ENCODE measurements around the gene TGFA. TPM values are rescaled to one million over a fixed set of nuclear protein-coding genes. Genes with fewer than 3 reads are reported as not detected.

TGFA gene
- total RNA-seq, 1 donor from 2014 or later, result 1.4 TPM

DNA sequence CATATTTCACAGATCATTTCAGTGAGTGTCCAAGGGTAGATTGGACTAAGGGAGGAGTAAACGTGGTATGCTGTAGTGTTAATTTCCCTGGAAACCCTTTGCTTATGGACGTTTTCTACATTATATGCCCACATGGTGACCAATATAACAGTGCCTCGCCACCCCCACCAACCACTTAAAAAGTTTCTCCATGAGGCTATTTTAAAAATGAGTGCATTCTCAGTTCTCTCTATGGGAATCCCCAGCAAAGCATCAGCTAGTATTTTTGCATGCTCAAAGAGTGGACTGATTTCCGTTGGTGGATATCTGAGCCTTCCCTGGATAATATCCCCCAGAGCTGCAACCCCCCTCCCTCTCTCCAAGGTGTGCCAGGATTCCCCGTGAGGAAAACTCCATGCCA is 73.2 kb downstream of the TGFA start:
- Mint-ChIP-seq H3K4me1 (peaks cover 8% of the 10 kb centered on the region), H3K36me3 (ENCODE audit: low read depth) (no peaks in the 10 kb centered on the region), H3K27me3 (ENCODE audit: low read depth) (no peaks in the 10 kb centered on the region), H3K4me3 (no peak overlapping the region), H3K27ac (ENCODE audit: unreplicated experiment) (no peak overlapping the region), H3K9me3 (peaks cover 3% of the 10 kb centered on the region)
- DNase-seq (ENCODE audit: low read depth, low spot score), result no peak
- TF ChIP-seq, protein P1, sequence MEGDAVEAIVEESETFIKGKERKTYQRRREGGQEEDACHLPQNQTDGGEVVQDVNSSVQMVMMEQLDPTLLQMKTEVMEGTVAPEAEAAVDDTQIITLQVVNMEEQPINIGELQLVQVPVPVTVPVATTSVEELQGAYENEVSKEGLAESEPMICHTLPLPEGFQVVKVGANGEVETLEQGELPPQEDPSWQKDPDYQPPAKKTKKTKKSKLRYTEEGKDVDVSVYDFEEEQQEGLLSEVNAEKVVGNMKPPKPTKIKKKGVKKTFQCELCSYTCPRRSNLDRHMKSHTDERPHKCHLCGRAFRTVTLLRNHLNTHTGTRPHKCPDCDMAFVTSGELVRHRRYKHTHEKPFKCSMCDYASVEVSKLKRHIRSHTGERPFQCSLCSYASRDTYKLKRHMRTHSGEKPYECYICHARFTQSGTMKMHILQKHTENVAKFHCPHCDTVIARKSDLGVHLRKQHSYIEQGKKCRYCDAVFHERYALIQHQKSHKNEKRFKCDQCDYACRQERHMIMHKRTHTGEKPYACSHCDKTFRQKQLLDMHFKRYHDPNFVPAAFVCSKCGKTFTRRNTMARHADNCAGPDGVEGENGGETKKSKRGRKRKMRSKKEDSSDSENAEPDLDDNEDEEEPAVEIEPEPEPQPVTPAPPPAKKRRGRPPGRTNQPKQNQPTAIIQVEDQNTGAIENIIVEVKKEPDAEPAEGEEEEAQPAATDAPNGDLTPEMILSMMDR (conservative IDR thresholded peaks at IDR 0.05), result no peak

DNA sequence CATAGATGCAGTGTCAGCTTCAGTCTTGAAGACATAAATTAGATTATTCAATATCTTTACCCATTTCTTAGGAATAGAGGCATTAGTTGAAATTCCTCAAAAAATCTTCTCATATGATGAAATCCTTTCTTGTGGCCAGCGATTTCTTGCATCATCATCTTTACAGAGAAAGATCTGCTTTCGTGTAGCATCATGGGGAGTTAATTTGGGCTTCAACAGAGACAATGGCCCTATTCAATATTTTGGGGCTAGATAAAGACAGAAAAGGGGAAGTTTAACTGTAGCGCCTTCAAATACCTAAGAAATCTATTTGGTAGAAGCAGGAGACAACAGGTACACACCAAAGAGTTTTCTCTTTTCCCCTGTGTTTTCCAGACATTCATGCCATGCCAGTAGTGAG is 73.8 kb downstream of the TGFA start:
- H3K36me3 Mint-ChIP-seq (ENCODE audit: low read depth), result no peaks in the 10 kb centered on the region
- H3K27ac Mint-ChIP-seq (ENCODE audit: unreplicated experiment), result no peak overlapping the region
- no peak overlapping the region for H3K4me3 Mint-ChIP-seq
- peaks cover 8% of the 10 kb centered on the region for H3K4me1 Mint-ChIP-seq
- H3K9me3 Mint-ChIP-seq, result peaks cover 2% of the 10 kb centered on the region
- no peak for DNase-seq (ENCODE audit: low read depth, low spot score)
- no peaks in the 10 kb centered on the region for H3K27me3 Mint-ChIP-seq (ENCODE audit: low read depth)
- TF ChIP-seq, protein P1 (conservative IDR thresholded peaks at IDR 0.05), result no peak

DNA sequence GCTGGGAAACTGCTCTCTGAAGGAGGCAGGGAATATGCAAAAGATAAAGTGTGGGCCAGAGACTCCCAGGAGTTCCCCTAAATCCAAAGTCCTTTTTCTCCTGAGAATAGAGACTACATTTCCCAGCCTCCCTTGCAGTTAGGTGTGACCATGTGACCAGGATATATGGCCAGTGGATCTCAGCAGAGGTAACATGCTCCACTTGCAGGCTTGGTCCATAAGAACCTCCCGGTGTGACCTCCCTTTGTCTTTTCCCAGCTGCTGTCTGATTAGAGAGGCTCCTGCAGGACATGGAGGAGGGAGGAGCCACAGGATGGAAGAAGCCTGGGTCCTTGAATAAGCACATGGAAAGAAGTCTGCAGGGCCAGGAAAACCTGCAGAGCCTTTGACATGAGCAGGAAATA is 76.2 kb downstream of the TGFA start:
- no peak overlapping the region for H3K27ac Mint-ChIP-seq (ENCODE audit: unreplicated experiment)
- no peaks in the 10 kb centered on the region for H3K27me3 Mint-ChIP-seq (ENCODE audit: low read depth)
- no peak overlapping the region for H3K4me3 Mint-ChIP-seq
- DNase-seq (ENCODE audit: low read depth, low spot score), result no peak
- TF ChIP-seq, protein P1 (conservative IDR thresholded peaks at IDR 0.05), result no peak
- no peaks in the 10 kb centered on the region for H3K9me3 Mint-ChIP-seq
- H3K4me1 Mint-ChIP-seq, result peaks cover 28% of the 10 kb centered on the region
- no peaks in the 10 kb centered on the region for H3K36me3 Mint-ChIP-seq (ENCODE audit: low read depth)

DNA sequence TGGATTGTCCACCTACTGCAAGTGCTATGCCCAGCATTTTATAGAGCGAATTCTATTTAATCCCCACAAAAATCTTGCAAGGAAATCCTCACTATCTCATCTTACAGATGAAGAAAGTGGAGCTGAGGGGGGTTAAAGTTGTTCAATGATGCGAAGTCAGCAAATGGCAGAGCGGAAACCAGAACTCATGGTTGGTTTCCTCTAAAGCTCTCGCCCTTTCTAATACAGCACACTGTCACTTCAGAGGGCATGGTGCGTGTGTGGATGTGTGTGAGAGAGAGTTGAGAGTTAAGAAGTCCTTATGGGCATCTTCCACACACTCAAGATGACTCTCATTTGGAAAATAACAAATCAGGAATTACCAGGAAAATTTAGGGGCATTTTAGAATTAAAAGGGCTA is 78.4 kb downstream of the TGFA start:
- no peak overlapping the region for H3K4me3 Mint-ChIP-seq
- peaks cover 30% of the 10 kb centered on the region for H3K4me1 Mint-ChIP-seq
- H3K27me3 Mint-ChIP-seq (ENCODE audit: low read depth), result no peaks in the 10 kb centered on the region
- no peaks in the 10 kb centered on the region for H3K36me3 Mint-ChIP-seq (ENCODE audit: low read depth)
- no peak for DNase-seq (ENCODE audit: low read depth, low spot score)
- no peak overlapping the region for H3K27ac Mint-ChIP-seq (ENCODE audit: unreplicated experiment)
- TF ChIP-seq, protein P1 (conservative IDR thresholded peaks at IDR 0.05), result no peak
- no peaks in the 10 kb centered on the region for H3K9me3 Mint-ChIP-seq

DNA sequence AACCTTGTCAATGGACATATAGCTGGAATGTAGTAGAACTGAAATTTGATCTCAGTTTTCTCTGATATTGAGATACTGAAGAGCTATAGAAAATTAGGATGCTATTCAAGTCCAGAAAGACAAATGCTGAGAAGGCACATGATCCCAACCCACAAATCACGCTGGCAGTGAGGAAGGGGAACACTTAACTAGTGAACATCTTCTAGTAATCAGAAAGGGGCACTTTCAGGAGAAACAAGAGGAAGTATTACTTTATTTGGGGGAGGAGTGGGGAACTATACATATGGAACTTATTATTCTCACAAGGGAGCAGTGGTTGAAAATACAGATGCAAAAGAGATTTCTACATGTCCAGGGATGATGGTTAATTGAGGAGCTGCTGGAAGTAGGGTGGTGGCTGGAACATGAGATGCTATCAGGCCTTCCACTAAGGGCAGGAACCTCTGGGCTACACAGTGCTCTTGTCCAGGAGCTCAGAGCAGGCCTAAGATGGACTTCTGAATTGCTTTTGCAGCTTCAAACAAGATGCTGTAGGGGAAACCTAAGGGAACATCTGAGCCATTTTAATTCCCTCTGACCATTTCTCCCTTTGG is 79.3 kb downstream of the TGFA start:
- no peaks in the 10 kb centered on the region for H3K36me3 Mint-ChIP-seq (ENCODE audit: low read depth)
- H3K4me3 Mint-ChIP-seq, result no peak overlapping the region
- H3K27ac Mint-ChIP-seq (ENCODE audit: unreplicated experiment), result no peak overlapping the region
- TF ChIP-seq, protein P1 (conservative IDR thresholded peaks at IDR 0.05), result no peak
- H3K27me3 Mint-ChIP-seq (ENCODE audit: low read depth), result no peaks in the 10 kb centered on the region
- no peaks in the 10 kb centered on the region for H3K9me3 Mint-ChIP-seq
- DNase-seq (ENCODE audit: low read depth, low spot score), result no peak
- peaks cover 33% of the 10 kb centered on the region for H3K4me1 Mint-ChIP-seq

Measured in neural crest cell (in vitro differentiated cells).